Measurements from ENCODE around the gene BCL6B. TPM values are rescaled to one million over a fixed set of nuclear protein-coding genes. Genes with fewer than 3 reads are reported as not detected.

BCL6B gene
- total RNA-seq, 1 experiment from 2014 or later = 0.58 TPM

- TF ChIP-seq, protein P1, sequence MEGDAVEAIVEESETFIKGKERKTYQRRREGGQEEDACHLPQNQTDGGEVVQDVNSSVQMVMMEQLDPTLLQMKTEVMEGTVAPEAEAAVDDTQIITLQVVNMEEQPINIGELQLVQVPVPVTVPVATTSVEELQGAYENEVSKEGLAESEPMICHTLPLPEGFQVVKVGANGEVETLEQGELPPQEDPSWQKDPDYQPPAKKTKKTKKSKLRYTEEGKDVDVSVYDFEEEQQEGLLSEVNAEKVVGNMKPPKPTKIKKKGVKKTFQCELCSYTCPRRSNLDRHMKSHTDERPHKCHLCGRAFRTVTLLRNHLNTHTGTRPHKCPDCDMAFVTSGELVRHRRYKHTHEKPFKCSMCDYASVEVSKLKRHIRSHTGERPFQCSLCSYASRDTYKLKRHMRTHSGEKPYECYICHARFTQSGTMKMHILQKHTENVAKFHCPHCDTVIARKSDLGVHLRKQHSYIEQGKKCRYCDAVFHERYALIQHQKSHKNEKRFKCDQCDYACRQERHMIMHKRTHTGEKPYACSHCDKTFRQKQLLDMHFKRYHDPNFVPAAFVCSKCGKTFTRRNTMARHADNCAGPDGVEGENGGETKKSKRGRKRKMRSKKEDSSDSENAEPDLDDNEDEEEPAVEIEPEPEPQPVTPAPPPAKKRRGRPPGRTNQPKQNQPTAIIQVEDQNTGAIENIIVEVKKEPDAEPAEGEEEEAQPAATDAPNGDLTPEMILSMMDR (conservative IDR thresholded peaks at IDR 0.05; ENCODE audit: low read depth, low read length) = no peak
- TF ChIP-seq EZH2 (IDR thresholded peaks at IDR 0.05; ENCODE audit: borderline replicate concordance, low read depth, low read length, poor library complexity, severe bottlenecking) = no peak
- Histone ChIP-seq H3K4me3 (ENCODE audit: low read depth, low read length, poor library complexity, severe bottlenecking) (no peak overlapping the region), H3K4me1 (ENCODE audit: insufficient read depth, low read length, poor library complexity, severe bottlenecking) (no peaks in the 10 kb centered on the region), H3K36me3 (ENCODE audit: insufficient read depth, low read length, poor library complexity, severe bottlenecking) (no peaks in the 10 kb centered on the region), H3K9me3 (ENCODE audit: low read depth, low read length, poor library complexity, severe bottlenecking) (peaks cover 6% of the 10 kb centered on the region), H3K27ac (ENCODE audit: low read depth, low read length, poor library complexity, severe bottlenecking) (no peak overlapping the region), H3K27me3 (replicated peaks; ENCODE audit: insufficient read depth, low read depth, low read length, poor library complexity) (no peaks in the 10 kb centered on the region)
- intact Hi-C loops (cut with micrococcal nuclease; ENCODE audit: unreplicated experiment) = no loop called here
- ChIA-PET CTCF (no interaction called here), POLR2A (ENCODE audit: low non-redundant PET) (no interaction called here)
- no TSS peak for BruUV-seq (replicated peaks)
- DNase-seq (ENCODE audit: low spot score) = no peak
Measured at GRCh38 chr17:7064261-7064660, 41.4 kb downstream of the BCL6B start.

- H3K4me3 ChIP-seq (ENCODE audit: low read depth, low read length, poor library complexity, severe bottlenecking) = no peak overlapping the region
- no peak for TF ChIP-seq EZH2 (IDR thresholded peaks at IDR 0.05; ENCODE audit: borderline replicate concordance, low read depth, low read length, poor library complexity, severe bottlenecking)
- TF ChIP-seq, protein P1 (conservative IDR thresholded peaks at IDR 0.05; ENCODE audit: low read depth, low read length) = no peak
- no peaks in the 10 kb centered on the region for H3K4me1 ChIP-seq (ENCODE audit: insufficient read depth, low read length, poor library complexity, severe bottlenecking)
- H3K27ac ChIP-seq (ENCODE audit: low read depth, low read length, poor library complexity, severe bottlenecking) = no peak overlapping the region
- BruUV-seq (replicated peaks) = no TSS peak
- H3K36me3 ChIP-seq (ENCODE audit: insufficient read depth, low read length, poor library complexity, severe bottlenecking) = no peaks in the 10 kb centered on the region
- ChIA-PET POLR2A (ENCODE audit: low non-redundant PET) (no interaction called here), CTCF (no interaction called here)
- intact Hi-C loops (cut with micrococcal nuclease; ENCODE audit: unreplicated experiment) = no loop called here
- H3K27me3 ChIP-seq (replicated peaks; ENCODE audit: insufficient read depth, low read depth, low read length, poor library complexity) = no peaks in the 10 kb centered on the region
- DNase-seq (ENCODE audit: low spot score) = no peak
- peaks cover 6% of the 10 kb centered on the region for H3K9me3 ChIP-seq (ENCODE audit: low read depth, low read length, poor library complexity, severe bottlenecking)
Measured at GRCh38 chr17:7067198-7067597, 44.3 kb downstream of the BCL6B start.

GRCh38 chr17:7068268-7068667 is 45.4 kb downstream of the BCL6B start:
- Histone ChIP-seq H3K9me3 (ENCODE audit: low read depth, low read length, poor library complexity, severe bottlenecking) (peaks cover 6% of the 10 kb centered on the region), H3K36me3 (ENCODE audit: insufficient read depth, low read length, poor library complexity, severe bottlenecking) (no peaks in the 10 kb centered on the region), H3K4me3 (ENCODE audit: low read depth, low read length, poor library complexity, severe bottlenecking) (no peak overlapping the region), H3K27ac (ENCODE audit: low read depth, low read length, poor library complexity, severe bottlenecking) (no peak overlapping the region), H3K27me3 (replicated peaks; ENCODE audit: insufficient read depth, low read depth, low read length, poor library complexity) (no peaks in the 10 kb centered on the region), H3K4me1 (ENCODE audit: insufficient read depth, low read length, poor library complexity, severe bottlenecking) (no peaks in the 10 kb centered on the region)
- DNase-seq (ENCODE audit: low spot score) = no peak
- no peak for TF ChIP-seq EZH2 (IDR thresholded peaks at IDR 0.05; ENCODE audit: borderline replicate concordance, low read depth, low read length, poor library complexity, severe bottlenecking)
- TF ChIP-seq, protein P1 (conservative IDR thresholded peaks at IDR 0.05; ENCODE audit: low read depth, low read length) = no peak
- ChIA-PET POLR2A (ENCODE audit: low non-redundant PET) (no interaction called here), CTCF (no interaction called here)
- intact Hi-C loops (cut with micrococcal nuclease; ENCODE audit: unreplicated experiment) = no loop called here
- no TSS peak for BruUV-seq (replicated peaks)

All from A673 (cell line).